ENCODE data around the gene SLC35G6. TPM values are rescaled to one million over a fixed set of nuclear protein-coding genes. Genes with fewer than 3 reads are reported as not detected.

The SLC35G6 gene
- total RNA-seq, 1 donor, result not detected

GRCh38 chr17:7460850-7461660 lies 20.2 kb upstream of the SLC35G6 start:
- H3K4me3 ChIP-seq (ENCODE audit: low read depth, low read length), result no peak overlapping the region
- no peak for DNase-seq (ENCODE audit: low read depth)
- TF ChIP-seq CTCF (IDR thresholded peaks at IDR 0.05; ENCODE audit: insufficient read depth, low read depth, low read length), result no peak

GRCh38 chr17:7462474-7463371 lies 18.5 kb upstream of the SLC35G6 start:
- H3K4me3 ChIP-seq (ENCODE audit: low read depth, low read length), result no peak overlapping the region
- no peak for DNase-seq (ENCODE audit: low read depth)
- no peak for TF ChIP-seq CTCF (IDR thresholded peaks at IDR 0.05; ENCODE audit: insufficient read depth, low read depth, low read length)

GRCh38 chr17:7463372-7463846 lies 17.8 kb upstream of the SLC35G6 start:
- TF ChIP-seq CTCF (IDR thresholded peaks at IDR 0.05; ENCODE audit: insufficient read depth, low read depth, low read length), result no peak

GRCh38 chr17:7464081-7464480 lies 17.2 kb upstream of the SLC35G6 start:
- TF ChIP-seq CTCF (IDR thresholded peaks at IDR 0.05; ENCODE audit: insufficient read depth, low read depth, low read length), result no peak
- no peak overlapping the region for H3K4me3 ChIP-seq (ENCODE audit: low read depth, low read length)
- no peak for DNase-seq (ENCODE audit: low read depth)

More at GRCh38 chr17:7463372-7463846, 17.8 kb upstream of the SLC35G6 start:
- no peak overlapping the region for H3K4me3 ChIP-seq (ENCODE audit: low read depth, low read length)
- DNase-seq (ENCODE audit: low read depth), result no peak

GRCh38 chr17:7465597-7466275 lies 15.5 kb upstream of the SLC35G6 start:
- no peak for TF ChIP-seq CTCF (IDR thresholded peaks at IDR 0.05; ENCODE audit: insufficient read depth, low read depth, low read length)
- no peak for DNase-seq (ENCODE audit: low read depth)
- no peak overlapping the region for H3K4me3 ChIP-seq (ENCODE audit: low read depth, low read length)

- no peak for TF ChIP-seq CTCF (IDR thresholded peaks at IDR 0.05; ENCODE audit: insufficient read depth, low read depth, low read length)
- DNase-seq (ENCODE audit: low read depth), result no peak
- H3K4me3 ChIP-seq (ENCODE audit: low read depth, low read length), result no peak overlapping the region
These were observed 15.0 kb upstream of the SLC35G6 start for GRCh38 chr17:7466318-7466638.
